AG20443 (cell line): ENCODE results near the gene ANP32A.

Experiments used
- DNase-seq: peaks from one replicate; pipeline ENCODE4 v3.0.0; 2012; ENCODE audit warnings: low spot score, mixed read lengths

The ANP32A gene

DNA sequence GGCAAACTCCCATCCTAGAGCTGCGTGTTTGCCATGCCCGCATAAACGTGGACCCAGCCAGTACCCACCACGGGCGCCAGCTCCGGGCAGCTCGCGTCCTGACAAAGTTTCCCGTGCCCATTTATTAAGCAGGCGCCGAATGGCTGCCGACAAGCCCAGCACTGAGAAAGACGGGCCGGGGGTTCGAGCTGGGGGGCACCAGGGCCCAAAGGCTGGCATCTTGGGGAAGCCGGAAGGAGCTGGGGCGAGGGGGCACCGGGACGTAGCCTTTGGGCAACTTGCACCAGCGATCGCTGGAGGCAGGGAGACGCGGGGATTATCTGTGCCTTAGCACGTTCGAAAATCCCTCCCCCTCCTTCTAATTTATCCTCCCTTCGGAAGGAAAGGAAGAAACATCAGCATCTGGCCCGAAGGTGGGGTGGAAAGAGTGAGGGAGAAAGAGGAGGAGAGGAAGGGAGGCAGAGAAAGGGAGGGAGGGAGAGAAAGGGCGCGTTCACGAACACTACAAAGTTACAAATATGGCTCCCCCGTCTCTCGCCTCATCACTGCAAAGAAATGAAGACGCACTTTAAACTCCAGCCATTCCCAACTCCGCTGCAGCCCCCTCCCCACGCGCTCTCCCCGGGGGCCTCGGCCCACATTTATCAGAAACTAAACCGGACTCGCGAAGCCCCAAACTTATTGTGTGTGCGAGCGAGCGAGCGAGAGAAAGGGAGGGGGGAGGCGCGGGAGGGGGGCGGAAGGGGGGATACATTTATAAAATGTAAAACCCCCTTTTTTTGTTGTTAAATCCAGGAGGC, 1.0 kb downstream of the ANP32A start:
- no peak for DNase-seq

DNA sequence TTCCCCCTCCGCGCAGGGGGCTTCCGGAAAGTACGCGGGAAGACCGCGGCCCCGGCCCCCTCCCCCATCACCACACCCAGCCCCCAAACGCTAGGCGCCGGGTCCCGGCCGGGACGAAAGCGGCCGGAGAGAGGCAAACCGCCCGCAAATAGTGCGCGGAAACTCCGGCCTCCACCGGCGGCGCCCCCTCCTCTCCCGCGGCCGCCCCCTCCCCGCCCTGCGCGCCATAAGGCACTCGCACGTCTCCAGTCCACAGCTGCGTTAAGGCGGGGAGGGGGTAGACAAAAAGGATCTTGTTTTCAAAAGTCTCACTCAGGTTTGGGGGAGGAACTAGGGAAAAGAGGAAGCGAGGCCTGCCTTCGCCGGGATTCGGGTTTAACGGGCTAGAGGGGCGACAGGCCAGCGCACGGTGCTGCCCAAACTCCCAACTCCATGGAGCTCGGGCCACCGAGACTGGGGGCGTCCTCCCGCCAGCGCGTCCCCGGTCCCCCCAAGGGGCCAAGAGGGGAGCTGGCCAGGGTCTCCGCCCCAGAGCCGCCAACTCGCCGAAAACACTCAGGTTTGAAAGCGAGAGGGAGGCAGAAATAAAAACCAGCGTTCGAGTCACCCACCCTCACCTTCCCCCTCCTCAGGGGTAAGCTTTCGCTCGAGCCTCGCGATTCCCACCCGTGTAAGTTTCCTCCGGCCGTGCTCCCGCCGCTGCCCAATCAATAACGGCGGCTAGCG, 1.8 kb downstream of the ANP32A start:
- no peak for DNase-seq

DNA sequence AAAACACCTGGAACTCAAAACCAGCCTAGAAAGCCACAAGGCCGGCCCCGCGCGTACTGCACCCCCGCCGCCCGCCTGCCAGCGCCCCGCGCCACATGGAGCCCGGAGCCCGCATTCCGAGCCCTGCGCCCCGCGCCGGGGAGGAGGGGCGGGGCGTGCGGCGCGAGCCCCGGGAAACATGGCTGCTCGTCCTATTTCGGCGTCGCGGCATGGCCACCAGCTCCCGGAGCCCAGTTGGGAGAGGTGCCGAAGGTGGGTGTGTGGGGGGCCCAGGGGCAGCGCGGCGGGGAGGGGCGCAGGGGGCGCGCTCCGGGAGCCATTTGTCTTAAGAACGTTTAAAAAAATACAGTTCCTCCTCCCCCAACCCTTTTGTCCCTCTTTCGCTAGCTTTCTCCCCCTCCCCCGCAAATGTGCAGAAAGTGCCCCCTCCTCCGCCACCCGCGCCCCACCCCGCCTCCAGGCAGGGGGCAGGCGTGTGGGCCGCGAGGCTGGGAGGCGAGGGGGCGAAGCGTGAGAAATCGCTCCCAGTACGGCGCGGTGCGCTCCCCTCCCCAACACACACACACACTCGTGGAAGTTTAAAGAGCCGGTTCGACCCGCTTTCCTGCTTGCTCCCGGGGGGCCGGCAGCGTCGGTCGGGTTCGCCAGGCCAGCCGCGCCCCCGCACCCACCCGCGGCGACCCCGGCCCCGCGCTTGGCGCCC, 2.5 kb downstream of the ANP32A start:
- peak; percentile 76 for DNase-seq

DNA sequence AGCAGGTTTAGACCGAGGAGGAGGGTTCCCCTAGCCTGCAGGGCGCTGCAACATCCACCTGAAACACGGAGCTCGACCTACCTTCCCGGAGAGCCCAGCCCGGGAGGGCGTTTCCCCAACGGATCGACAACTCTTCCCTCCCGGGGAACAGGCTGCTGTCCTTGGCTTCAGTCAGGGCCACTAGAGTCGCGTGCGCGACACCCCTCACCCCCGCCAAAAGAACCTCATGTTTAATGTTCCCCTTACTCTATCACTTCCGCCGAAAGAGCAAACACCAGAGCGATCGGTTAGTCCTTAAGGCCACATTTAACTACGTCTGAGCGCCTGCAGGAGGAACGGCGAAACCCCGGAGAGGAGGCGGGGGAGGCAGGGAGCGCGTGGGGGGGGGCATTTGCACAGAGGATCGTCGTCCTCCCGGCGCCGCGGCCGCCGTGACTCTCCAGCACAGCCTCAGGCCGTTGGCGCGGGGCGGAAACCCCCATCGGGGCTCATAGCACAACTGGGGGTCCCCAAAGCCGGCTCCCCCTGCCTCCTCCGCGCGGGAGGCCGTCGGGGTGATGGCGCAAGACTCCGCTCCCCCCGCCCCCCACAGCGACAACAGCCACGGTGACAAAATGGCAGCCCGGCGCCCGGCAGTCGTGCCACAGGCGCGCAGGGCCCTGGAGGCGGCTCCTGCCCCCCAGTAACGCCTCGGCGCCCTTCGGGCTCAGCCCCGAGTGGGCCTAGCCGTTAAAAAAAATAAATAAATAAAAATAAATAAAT, 3.2 kb downstream of the ANP32A start:
- peak; percentile 73 for DNase-seq

DNA sequence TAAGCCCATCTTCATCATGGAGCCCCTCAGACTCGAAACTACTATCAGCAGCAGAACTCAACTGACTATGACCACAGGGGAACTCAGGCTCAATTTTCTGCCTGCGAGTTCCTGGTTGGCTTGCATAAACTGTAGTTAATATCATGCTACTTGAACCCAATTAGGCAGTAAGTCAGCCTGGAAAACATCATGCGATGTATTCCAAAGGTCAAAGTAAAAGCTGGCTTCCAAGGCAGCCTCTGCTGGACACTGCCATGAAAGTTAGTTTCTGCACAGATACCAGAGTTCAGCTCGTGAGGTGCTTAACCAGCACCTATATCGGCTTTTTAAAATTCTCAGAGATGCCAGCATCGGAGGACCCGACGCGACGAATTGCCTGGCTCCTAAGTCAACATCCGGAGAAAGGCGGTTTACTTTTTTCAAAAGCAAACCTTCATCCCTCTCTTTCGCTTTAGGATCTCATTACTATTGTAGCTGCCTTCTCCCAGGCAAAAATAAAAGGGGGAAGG, 3.8 kb downstream of the ANP32A start:
- no peak for DNase-seq

DNA sequence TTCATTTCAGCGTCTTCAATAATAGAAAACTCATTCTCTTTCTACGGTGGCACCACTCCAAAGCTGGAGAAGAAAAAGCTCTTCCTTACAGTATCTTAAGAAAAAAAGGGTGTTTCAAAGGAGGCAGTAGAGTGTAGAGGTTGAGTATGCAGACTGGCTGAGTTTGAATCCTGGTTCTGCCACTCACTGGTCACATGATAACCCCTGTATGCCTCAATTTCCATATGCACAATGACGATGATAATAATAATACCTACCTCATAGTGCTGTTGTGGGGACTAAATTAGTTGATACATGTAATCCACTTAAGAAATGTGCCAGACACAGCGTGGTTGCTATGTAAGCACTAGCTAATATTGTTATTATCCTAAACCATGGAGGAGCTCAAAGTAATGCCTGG, 4.5 kb downstream of the ANP32A start:
- no peak for DNase-seq

DNA sequence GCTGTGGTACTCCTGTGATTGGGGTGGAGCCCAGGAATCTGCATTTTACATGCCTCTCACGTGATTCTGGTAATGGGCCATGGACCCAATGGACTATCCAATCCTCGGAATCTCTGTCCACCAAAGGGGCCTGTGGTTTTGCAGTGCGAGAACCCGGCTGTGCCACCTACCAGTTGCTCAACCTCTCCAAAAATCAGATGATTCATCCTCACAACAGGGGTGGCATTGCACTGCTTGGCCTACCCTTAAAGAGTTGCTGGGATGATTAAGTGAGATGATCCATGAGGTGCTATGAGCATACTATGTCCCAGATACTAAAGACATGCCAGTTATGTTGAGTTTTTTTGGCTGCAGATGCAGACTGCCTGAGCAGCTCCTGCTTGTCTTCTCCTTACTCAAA, 5.1 kb downstream of the ANP32A start:
- no peak for DNase-seq

DNA sequence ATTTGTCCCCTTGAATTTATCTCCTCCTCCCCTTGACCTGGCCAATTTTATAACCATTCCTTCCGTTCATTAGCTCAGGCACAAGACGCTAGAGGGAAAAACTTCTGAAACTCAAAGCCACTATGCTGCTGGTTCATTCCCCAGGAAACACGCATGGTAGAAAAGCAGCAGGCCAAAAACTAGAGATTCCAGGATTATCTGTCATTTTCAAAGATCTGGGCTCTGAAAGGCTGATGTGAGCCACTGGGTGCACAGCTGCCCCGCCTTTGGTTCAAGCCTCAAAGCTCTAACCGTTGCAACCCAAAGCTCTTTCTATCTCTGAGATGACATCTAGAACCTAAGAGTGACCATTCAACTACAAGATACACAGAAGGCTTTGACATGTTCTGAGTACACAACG, 6.1 kb downstream of the ANP32A start:
- no peak for DNase-seq

DNA sequence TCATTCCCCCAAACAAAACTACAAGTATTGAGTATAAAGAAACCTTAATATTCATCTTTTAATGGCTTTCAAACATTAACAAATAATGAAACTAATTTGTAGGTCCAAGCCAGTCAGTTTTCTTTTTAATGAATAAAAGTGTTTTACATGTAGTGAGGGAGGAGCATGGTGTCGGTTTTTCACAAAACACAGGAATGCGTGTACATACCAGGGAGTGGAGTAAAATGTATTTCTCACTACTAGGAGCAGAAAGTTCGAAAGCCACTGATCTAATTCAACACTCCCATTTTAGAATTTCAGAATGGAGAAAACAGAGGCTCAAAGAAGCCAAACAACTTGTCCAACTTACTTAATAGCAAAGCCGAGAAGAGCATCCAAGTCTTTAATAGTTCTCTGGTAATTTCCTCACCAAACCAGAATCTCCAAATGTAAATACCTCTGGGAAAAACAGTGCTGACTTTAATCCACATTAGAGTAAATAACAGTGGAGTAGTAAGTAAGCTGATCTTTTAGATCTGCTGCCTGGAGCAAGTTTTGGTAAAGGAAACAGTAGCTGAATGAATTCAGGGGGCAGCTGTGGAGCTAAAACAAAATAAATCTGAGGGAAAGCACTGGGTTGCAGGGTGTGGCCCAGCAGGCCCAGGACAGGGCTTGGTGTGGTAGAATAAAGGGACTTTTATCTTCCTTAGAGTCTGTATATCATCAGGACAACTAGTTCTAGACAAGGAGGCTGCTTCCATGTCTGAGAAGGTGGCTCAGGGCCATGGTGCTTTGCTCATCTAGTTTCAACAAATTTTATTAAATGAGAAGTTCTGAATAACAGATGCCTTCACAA, 7.9 kb downstream of the ANP32A start:
- peak; percentile 56 for DNase-seq

DNA sequence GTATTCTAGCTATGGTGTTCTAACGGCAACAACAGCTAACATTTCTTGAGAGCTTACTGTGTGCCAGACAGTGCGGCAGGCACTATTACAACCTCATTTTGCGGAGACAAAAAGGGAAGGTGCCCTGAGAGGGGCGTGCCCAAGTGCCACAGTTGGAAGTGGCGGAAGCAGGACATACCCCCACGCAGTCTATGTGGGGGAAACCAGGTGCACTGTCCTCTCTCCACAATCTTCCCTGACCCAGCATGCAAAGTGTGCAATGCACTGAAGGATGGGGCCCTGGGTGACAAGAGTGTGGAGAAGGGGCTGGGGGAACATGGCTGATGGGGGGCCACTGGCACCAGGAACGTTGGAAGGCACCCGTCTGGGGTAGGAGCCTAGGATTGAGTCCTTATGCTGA, 8.6 kb downstream of the ANP32A start:
- no peak for DNase-seq

DNA sequence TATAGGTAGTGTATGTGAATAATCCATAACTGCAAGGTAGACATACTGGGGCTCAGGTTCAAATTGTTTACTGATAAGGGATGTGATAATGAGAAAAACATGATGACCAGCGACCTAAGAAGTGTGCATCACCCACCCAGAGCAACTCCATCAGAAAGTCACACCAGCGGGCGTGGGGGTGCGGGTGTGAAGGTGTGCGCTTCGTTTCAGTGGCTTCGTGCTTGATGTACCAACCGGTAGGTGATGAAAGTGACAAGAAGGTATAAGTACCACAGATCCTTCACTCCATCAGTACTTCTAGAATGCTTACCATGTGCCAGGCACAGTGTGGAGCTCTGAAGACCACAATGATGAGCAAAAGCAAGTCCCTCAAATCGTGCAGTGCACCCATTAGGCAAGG, 11.2 kb downstream of the ANP32A start:
- DNase-seq, result no peak

DNA sequence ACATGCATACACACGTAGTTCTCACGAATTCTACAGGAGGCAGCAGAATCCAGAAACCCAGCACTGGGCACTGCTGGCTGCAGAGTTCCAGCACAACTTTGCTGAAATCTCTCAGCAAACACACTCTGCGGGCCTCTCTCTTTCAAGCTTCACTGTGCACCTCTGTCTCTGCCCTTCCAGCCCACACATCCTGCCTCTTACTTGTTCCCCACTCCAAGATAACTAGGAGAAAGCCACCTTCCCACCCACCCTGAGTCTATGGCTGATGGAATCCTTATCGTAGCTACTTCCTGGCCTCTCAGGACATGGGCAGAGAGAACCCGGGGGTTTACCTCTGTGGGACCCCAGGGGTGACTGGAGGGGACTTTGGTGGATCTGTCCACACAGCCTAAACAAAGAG, 11.9 kb downstream of the ANP32A start:
- DNase-seq, result no peak

DNA sequence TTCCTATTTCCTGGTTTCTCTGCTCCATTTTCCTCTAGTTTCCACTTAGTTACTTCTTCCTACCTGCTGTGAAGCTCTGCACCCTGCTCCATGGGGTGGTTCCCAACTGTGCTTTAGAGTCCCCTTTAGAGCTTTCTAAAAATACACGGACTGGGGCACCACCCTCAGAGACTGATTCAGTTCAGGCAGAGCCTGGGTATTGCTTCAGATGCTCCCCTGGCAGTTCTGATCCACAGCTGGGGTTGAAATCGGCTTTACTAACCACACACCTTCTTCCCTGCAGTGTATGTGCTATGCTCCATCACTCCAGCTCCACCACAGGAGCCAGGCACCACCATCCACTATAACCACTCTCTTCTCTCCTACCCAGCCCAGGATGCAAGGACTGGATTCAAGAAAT, 12.6 kb downstream of the ANP32A start:
- no peak for DNase-seq

DNA sequence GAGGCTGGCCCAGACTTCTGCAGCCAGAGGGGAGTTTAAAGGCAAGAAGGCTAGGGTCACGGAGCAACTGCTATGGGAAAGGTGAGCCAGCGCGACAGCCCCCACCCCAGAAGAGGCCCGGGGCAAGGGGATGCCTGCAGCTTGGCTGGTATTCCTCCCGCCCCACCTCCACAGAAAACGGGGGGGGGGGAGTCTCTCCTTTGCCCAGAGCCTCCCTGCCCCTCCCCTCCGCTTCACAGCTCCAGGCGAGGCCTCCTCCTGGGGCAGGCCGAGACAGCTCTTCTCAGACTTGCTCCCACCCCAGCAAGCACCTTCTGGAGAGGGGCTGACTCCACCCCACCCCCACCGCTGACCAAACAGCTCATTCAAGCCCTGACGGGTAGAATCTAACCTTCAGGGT, 13.4 kb downstream of the ANP32A start:
- DNase-seq, result no peak

DNA sequence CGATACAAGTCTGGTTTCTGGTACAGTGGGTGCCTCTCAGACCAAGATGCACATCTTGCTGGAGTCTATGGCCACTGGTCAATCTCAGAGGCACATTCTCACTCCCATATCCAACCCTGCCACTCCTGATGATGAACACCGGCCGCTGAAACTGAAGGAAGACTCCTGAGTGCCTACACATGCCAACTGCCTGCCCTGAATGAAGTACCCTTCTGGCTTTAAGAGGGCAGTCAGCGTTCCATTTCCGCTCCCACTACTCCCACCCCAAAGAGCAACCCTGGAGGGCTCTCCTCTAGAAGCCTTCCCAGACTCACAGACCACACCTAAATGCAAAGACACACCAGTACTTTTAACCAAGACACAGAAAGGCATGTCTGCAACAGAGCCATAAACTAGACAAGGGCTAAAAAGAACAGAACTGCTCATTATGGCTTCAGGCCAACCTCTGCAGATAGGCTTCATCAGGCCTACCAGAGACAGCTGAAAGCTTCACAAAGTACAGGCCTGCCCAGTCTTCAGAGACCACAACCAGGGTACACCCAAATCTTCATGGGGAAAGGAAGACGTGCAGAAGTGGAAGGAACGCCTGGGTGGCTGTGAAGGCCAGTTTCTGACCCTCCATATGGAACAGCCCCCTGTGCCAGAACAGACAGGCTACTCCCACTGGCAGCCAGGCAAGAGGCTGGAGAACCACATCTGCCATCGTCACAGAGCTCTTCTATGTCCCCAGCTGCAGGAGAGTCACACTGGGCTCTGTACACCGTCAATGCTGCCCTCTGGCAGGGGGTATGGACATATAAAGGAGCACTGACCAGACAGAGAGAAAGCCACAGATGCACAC, 14.3 kb downstream of the ANP32A start:
- no peak for DNase-seq

DNA sequence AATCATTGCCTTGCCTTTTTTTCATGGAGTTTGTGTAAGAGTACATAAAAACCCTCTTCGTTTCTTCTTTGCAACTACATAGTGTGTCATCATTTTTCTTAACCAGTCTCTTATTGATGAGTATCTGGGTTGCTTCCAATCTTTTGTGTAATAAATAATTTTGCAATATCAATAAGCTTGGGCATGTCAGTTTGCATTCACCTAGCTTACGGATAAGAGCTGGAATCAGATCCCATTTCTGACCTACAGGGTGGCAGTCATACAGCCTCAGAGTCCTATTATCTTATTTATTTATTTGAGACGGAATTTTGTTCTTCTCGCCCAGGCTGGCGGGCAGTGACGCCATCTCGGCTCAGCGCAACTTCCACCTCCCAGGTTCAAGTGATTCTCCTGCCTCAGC, 18.3 kb downstream of the ANP32A start:
- no peak for DNase-seq

DNA sequence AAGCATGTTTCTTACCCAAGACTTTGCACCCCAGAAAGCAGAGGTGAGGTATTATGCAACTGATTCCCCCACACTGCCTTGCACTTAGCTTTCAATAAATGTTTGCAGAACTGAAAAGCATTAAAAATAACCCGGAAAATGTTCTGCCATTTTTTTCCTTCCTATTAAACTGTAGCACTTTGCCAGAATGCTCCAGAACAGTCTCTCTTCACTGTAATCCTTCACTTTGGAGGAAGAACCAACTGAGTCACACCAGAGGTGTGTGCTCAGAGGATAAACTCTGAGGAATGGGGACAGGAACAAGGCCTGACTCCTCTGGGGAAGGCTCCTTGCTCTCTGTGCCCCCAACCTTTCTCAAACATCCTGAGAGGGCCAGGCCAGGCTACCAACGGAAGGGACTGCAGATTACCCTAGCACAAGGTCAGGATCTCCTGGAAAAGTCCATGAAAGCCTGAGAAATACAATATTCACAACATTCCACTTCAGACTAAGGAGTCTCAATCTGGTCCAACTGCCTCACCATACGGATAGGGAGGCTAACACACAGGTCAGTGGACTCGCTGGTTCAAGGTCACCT, 19.0 kb downstream of the ANP32A start:
- DNase-seq, result no peak

DNA sequence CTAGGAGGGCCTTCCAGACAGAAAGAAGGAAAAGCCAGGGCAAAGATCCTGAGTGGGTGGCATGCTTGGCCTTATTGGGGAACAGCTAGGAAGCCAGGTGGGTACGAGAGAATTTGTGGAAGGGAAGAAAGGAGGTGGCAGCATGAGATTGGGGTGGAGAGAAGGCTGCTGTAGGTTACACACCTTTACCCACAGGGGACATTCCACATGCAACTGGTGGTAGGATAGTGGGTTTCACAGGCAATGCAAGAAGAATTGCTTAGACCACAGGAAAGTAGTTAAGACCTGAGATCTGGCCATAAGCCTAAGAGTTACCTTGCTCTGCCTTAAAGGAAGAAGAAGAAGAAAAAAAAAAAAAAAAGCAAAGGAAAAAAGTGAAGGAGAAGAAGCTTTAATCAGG, 19.8 kb downstream of the ANP32A start:
- DNase-seq, result no peak

DNA sequence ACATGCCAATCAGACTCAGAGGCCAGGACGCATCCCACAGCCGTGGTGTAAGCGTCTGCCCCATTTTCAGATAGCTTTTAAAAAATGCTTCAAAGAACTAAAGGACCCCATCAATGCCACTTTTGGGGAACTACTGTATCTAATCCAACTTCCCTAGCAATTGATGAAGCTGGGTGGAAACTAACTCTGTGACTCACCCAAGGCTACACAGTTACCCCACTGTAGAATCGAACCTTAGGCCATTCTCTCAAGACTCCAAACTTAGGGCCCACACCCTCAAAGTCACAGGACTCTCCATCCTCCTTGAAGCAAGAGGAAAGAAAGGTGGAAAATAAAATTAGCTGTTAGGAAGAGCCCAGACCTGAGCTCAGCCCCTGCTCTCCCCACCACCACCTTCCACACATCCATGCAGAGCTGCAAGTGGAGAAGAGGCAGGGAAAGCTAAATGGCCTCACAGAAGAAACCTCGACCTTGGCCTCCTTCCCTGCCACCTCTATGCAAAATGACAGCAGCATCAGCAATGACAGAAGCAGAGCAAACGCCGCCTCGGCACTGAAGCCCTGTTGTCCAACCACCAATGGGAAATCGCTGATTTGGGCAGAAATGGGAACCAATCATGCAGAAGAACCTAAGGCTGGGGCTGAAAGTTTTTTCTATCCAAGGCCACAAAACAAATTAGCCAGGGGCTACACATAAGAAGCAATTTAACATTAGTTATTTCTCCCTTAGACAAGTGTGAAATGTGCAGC, 22.2 kb downstream of the ANP32A start:
- no peak for DNase-seq
